Skin of body (tissue), 2 donors: Measurements from ENCODE around the gene IGFBP4. TPM values are rescaled to one million over a fixed set of nuclear protein-coding genes. Genes with fewer than 3 reads are reported as not detected.
A peak's percentile ranks its signal among the peaks of the same experiment; 100 is the strongest.

Experiments used
- DNase-seq: peaks from one replicate; lab custom pipeline; 2025; lab: John Stamatoyannopoulos, UW
- total RNA-seq: library from RNA; depleted of rRNA; stranded (reverse); fragments of >200 nt; gene quantifications from one replicate; pipeline ENCODE4 v1.2.3, GENCODE V29; 2014

The IGFBP4 gene
- total RNA-seq, 1 donor from 2014 or later: 73.4 TPM

GRCh38 chr17:40470932-40471828 lies 27.9 kb downstream of the IGFBP4 start:
- DNase-seq: no peak

GRCh38 chr17:40471846-40472732 lies 28.8 kb downstream of the IGFBP4 start:
- no peak for DNase-seq

- DNase-seq: no peak
Observed at GRCh38 chr17:40472733-40473452, 29.6 kb downstream of the IGFBP4 start.

GRCh38 chr17:40473573-40474365 lies 30.5 kb downstream of the IGFBP4 start:
- DNase-seq: no peak

GRCh38 chr17:40474419-40475002 lies 31.3 kb downstream of the IGFBP4 start:
- DNase-seq: no peak

GRCh38 chr17:40475234-40475908 lies 32.1 kb downstream of the IGFBP4 start:
- DNase-seq: no peak

GRCh38 chr17:40477796-40478195 lies 34.5 kb downstream of the IGFBP4 start:
- no peak for DNase-seq

- DNase-seq: no peak
Observed at GRCh38 chr17:40478486-40478885, 35.2 kb downstream of the IGFBP4 start.

GRCh38 chr17:40479754-40480480 lies 36.7 kb downstream of the IGFBP4 start:
- no peak for DNase-seq

GRCh38 chr17:40480501-40481003 lies 37.3 kb downstream of the IGFBP4 start:
- DNase-seq: no peak

GRCh38 chr17:40481106-40481505 lies 37.9 kb downstream of the IGFBP4 start:
- DNase-seq: no peak

- no peak for DNase-seq
Observed at GRCh38 chr17:40482722-40483121, 39.5 kb downstream of the IGFBP4 start.

- no peak for DNase-seq
Observed at GRCh38 chr17:40483679-40484078, 40.4 kb downstream of the IGFBP4 start.

GRCh38 chr17:40484285-40484972 lies 41.2 kb downstream of the IGFBP4 start:
- no peak for DNase-seq

- no peak for DNase-seq
Observed at GRCh38 chr17:40484973-40485530, 41.8 kb downstream of the IGFBP4 start.

- DNase-seq: peak; percentile 74
Observed at GRCh38 chr17:40485851-40486521, 42.7 kb downstream of the IGFBP4 start.
